LNCAP (cell line): ENCODE results near the gene APOL4.

ENCODE experiments used
- TF ChIP-seq, protein P1 (sequence below): fragments of 450-650 bp; IDR thresholded peaks from 2 replicates; pipeline ENCODE4 v1.5.1; 2017; ENCODE audit warnings: mild to moderate bottlenecking

Gene APOL4

DNA sequence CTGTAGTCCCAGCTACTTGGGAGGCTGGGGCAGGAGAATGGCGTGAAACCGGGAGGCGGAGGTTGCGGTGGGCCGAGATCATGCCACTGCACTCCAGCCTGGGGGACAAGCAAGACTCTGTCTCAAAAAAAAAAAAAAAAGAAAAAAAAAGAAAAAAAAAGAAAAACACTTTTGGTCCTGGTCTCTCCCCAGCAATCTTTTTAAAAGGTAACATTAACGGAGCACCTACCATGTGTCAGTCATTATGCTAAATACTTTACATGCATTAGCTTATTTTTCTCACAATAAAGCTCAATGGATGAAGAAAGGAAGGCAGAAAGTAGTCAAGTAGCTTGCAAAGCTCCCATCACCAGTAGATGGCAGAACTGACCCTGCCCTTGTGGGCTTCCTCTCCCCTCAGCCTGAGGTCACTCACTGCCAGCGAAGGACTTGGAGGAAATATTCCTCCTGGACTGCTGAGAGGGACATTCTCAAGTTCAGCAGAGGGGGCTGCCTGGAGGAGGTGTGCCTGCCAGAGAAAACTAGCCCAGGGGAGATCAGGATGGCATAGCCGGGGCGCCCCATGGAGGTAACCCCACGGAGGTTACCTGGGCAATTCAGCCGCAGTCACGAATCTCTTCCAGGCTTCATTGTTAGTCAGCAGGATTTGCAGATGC lies 56.6 kb downstream of the APOL4 start:
- TF ChIP-seq, protein P1, sequence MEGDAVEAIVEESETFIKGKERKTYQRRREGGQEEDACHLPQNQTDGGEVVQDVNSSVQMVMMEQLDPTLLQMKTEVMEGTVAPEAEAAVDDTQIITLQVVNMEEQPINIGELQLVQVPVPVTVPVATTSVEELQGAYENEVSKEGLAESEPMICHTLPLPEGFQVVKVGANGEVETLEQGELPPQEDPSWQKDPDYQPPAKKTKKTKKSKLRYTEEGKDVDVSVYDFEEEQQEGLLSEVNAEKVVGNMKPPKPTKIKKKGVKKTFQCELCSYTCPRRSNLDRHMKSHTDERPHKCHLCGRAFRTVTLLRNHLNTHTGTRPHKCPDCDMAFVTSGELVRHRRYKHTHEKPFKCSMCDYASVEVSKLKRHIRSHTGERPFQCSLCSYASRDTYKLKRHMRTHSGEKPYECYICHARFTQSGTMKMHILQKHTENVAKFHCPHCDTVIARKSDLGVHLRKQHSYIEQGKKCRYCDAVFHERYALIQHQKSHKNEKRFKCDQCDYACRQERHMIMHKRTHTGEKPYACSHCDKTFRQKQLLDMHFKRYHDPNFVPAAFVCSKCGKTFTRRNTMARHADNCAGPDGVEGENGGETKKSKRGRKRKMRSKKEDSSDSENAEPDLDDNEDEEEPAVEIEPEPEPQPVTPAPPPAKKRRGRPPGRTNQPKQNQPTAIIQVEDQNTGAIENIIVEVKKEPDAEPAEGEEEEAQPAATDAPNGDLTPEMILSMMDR: peak; percentile 68

DNA sequence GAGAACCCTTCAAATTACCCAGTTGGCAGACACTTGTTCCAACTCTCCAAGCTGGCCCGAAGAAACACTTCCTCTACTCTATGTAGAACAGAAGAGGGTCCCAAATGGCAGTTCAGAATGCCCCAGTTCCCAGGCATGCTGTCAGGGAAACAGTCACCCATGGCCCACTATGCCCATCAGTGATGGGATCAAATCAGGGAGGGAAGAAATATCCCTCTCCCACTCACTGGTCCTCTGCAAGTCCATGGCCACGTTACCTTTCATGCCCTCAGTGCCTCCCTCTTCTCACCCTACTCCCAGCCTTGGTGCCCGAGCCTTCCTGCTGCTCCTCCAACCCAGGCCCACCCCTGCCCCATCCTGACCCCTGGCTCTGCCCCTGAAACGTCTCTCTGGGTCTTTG lies 57.7 kb downstream of the APOL4 start:
- TF ChIP-seq, protein P1: no peak

DNA sequence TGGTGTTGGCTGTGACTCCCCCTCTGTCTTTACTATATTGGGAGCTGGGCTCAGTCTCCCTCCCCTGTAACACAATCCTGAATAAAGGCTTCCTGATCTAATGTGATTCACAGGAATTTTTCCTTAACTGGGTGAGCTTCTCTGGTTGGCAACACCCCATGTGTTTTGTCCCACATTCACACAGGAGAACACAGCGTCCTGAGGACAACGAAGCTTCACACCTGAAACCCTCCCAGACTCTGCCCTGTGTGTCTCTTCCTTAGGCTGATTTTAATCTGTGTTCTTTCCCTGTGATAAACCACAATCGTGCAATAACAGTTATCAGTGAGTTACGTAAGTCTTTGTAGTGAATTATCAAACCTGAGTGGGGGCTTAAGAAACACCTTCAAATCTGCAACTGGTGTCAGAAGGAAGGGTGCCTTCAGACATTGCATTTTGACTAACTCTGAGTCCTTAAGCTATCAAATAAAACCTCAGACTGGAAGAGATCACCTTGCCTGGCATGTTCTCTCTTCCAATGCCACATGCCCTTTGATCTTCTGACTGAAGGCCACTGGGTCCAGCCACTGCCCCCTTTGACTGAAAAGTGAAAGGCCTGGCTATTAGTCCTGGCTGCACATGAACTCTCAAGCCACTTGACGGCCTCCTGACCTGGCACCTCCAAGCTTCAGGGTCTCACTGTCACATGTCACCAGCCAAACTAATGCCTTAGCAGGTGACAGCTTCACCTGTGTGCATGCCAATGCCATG lies 58.4 kb downstream of the APOL4 start:
- TF ChIP-seq, protein P1: no peak

DNA sequence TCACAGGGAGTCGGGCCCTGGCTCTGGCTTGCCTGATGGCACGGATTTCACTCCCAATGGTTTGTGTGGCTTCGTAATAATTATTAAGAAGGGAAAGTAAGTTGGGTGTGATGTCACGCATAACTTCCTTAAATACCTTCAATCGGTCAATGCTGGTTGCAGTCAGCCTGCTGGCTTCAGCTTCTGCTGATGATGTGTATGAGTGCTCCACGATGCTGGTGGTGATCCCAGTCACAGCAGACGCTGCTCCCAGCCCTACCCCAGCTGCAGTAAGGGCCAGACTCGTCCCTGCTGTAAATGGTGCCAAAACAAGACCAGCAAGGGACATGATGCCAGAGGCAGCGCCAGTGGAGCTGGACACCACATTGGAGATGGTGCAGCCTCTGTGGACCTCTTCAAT lies 60.1 kb downstream of the APOL4 start:
- TF ChIP-seq, protein P1: no peak
